GM12865 (cell line): Measurements from ENCODE around the gene MLEC.

Experiments
- DNase-seq: peaks from one replicate; pipeline ENCODE4 v3.0.0; 2010; ENCODE audit warnings: low read depth
- H3K4me3 ChIP-seq: 2 replicates; pipeline ENCODE4 v1.5.1; 2011; ENCODE audit warnings: mild to moderate bottlenecking, low read depth, low read length, control low read depth
- CTCF ChIP-seq: IDR thresholded peaks from 2 replicates; pipeline ENCODE4 v1.5.1; 2011; ENCODE audit warnings: low read length, control low read depth, low read depth, inconsistent platforms; ENCODE audit not compliant: insufficient read depth; ENCODE audit errors: missing control alignments

MLEC gene

GRCh38 chr12:120686690-120687577 is at the start of gene MLEC:
Gene MLEC, plus strand, starts transcription at chr12:120687149. Its CDS starts 148 bp downstream, at chr12:120687297.
- peak within 1 kb of the TSS; percentile 90 for H3K4me3 ChIP-seq

GRCh38 chr12:120639771-120640721 is 46.9 kb upstream of the MLEC start, which contains the start of gene CABP1:
Gene CABP1, plus strand, starts transcription at chr12:120640626. Its CDS starts 60 bp downstream, at chr12:120640686.
- peak within 1 kb of the TSS; percentile 38 for H3K4me3 ChIP-seq
- peak; percentile 49 for TF ChIP-seq CTCF
- DNase-seq = peak; percentile 49

More at GRCh38 chr12:120686690-120687577, at the start of gene MLEC:
- peak; percentile 99 for DNase-seq
- peak; percentile 34 for TF ChIP-seq CTCF

- no peak for TF ChIP-seq CTCF
- H3K4me3 ChIP-seq = peak overlapping the region; percentile 38
- DNase-seq = peak; percentile 50
Observed at GRCh38 chr12:120640861-120641833, 45.8 kb upstream of the MLEC start.

- no peak overlapping the region for H3K4me3 ChIP-seq
- DNase-seq = no peak
- TF ChIP-seq CTCF = no peak
Observed at GRCh38 chr12:120642121-120642520, 44.8 kb upstream of the MLEC start.

GRCh38 chr12:120642826-120643225 is 44.1 kb upstream of the MLEC start:
- H3K4me3 ChIP-seq = no peak overlapping the region
- TF ChIP-seq CTCF = no peak
- no peak for DNase-seq

- H3K4me3 ChIP-seq = no peak overlapping the region
- no peak for TF ChIP-seq CTCF
- no peak for DNase-seq
Observed at GRCh38 chr12:120643574-120643973, 43.4 kb upstream of the MLEC start.
